Hepatocyte (in vitro differentiated cells): ENCODE measurements around the gene EXOSC2. TPM values are rescaled to one million over a fixed set of nuclear protein-coding genes. Genes with fewer than 3 reads are reported as not detected.
"Not testable (repeated sequence)": the region's sequence is repeated elsewhere in the genome, so short reads cannot be mapped to it uniquely, and the experiment has no call there.

ENCODE experiments used
- DNase-seq: peaks from one replicate; pipeline ENCODE4 v3.0.0-alpha.2; 2016; ENCODE audit warnings: low spot score
- H2AFZ ChIP-seq: fragments of 200-600 bp; sonication (generic); 2 replicates; pipeline ENCODE4 v1.6.0; 2016; ENCODE audit warnings: antibody characterized with exemption, mild to moderate bottlenecking
- H3K27ac ChIP-seq: fragments of 200-600 bp; sonication (generic); 2 replicates; pipeline ENCODE4 v1.5.1; 2016; ENCODE audit warnings: mild to moderate bottlenecking
- H3K27me3 ChIP-seq: fragments of 200-600 bp; sonication (generic); 2 replicates; pipeline ENCODE4 v1.6.1; 2016
- H3K36me3 ChIP-seq: fragments of 200-600 bp; sonication (generic); replicated peaks from 2 replicates; pipeline ENCODE4 v1.5.1; 2016; ENCODE audit warnings: low read depth; ENCODE audit not compliant: insufficient read depth
- H3K4me1 ChIP-seq: fragments of 200-600 bp; sonication (generic); 2 replicates; pipeline ENCODE4 v1.5.1; 2016; ENCODE audit warnings: mild to moderate bottlenecking, moderate library complexity; ENCODE audit not compliant: insufficient read depth
- H3K4me2 ChIP-seq: fragments of 200-600 bp; sonication (generic); 2 replicates; pipeline ENCODE4 v1.6.0; 2016
- H3K4me3 ChIP-seq: fragments of 200-600 bp; sonication (generic); 2 replicates; pipeline ENCODE4 v1.5.1; 2016; ENCODE audit warnings: mild to moderate bottlenecking
- H3K79me2 ChIP-seq: fragments of 200-600 bp; sonication (generic); 2 replicates; pipeline ENCODE4 v1.6.0; 2017; ENCODE audit warnings: mild to moderate bottlenecking
- H3K9me2 ChIP-seq: fragments of 200-600 bp; sonication (generic); replicated peaks from 2 replicates; pipeline ENCODE4 v1.6.0; 2017; ENCODE audit warnings: mild to moderate bottlenecking; ENCODE audit not compliant: insufficient read depth
- H3K9me3 ChIP-seq: fragments of 200-600 bp; sonication (generic); 2 replicates; pipeline ENCODE4 v1.5.1; 2016; ENCODE audit warnings: low read depth, mild to moderate bottlenecking
- H4K20me1 ChIP-seq: fragments of 200-600 bp; sonication (generic); 2 replicates; pipeline ENCODE4 v1.6.0; 2016; ENCODE audit warnings: mild to moderate bottlenecking; ENCODE audit not compliant: insufficient read depth, poor library complexity, severe bottlenecking
- EZH2 ChIP-seq: fragments of 200-600 bp; sonication (generic); IDR thresholded peaks from 2 replicates; pipeline ENCODE4 v1.6.1; 2016; ENCODE audit warnings: antibody characterized with exemption, mild to moderate bottlenecking, borderline replicate concordance
- EZH2phosphoT487 ChIP-seq: fragments of 200-600 bp; sonication (generic); IDR thresholded peaks from one replicate; pipeline ENCODE4 v1.6.1; 2018; ENCODE audit warnings: antibody characterized with exemption, mild to moderate bottlenecking, low read depth, moderate library complexity; ENCODE audit not compliant: unreplicated experiment, severe bottlenecking
- WGBS: methylation state at CpG from one replicate; pipeline ENCODE4 v1.1.6; 2016; ENCODE audit warnings: low lambda C conversion rate; ENCODE audit errors: missing lambda C conversion rate; 5-methylcytosine and 5-hydroxymethylcytosine counted together
- polyA plus RNA-seq: library from polyadenylated mRNA; unstranded; fragments of >200 nt; fragmentation: Nextera tagmentation; extraction: Ambion mirVana; gene quantifications from 2 replicates; pipeline ENCODE4 v1.2.1, GENCODE V29; 2016
- total RNA-seq: library from RNA; depleted of rRNA; stranded (reverse); fragments of >200 nt; gene quantifications from 2 replicates; pipeline ENCODE4 v1.2.3, GENCODE V29; 2014
- TF ChIP-seq, protein P1 (sequence below): fragments of 200-600 bp; sonication (generic); IDR thresholded peaks from 2 replicates; pipeline ENCODE4 v1.5.1; 2016; ENCODE audit warnings: antibody characterized with exemption, mild to moderate bottlenecking; ENCODE audit not compliant: poor library complexity

EXOSC2 gene
- total and polyA plus RNA-seq, 2 experiments from 2014 or later = 13.0 to 24.3 TPM

DNA sequence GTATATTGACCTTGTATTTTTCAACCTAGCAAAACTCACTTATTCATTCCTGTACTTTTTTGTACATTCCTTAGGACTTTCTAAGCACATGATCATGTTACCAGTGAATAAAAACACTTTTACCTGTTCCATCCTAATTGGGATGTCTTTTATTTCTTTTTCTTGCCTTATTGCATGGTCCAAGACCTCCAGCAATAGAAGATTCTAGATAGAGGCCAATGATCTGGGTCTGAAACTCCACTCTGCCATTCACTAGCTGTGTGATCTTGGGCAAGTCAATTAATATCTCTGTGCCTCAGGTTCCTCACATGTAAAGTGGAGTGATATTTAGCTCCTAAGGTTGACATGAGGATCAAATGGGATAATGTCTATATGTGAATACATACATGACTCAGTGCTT lies 8.5 kb upstream of the EXOSC2 start:
- Histone ChIP-seq H3K9me2 (no peaks in the 10 kb centered on the region), H3K36me3 (no peaks in the 10 kb centered on the region), H4K20me1 (no peaks in the 10 kb centered on the region), H3K79me2 (no peaks in the 10 kb centered on the region), H3K4me1 (no peaks in the 10 kb centered on the region), H3K4me2 (no peak overlapping the region), H3K27me3 (peaks cover 4% of the 10 kb centered on the region), H3K27ac (no peak overlapping the region), H3K9me3 (no peaks in the 10 kb centered on the region), H2AFZ (no peak overlapping the region), H3K4me3 (no peak overlapping the region)
- no peak for DNase-seq
- TF ChIP-seq, protein P1, sequence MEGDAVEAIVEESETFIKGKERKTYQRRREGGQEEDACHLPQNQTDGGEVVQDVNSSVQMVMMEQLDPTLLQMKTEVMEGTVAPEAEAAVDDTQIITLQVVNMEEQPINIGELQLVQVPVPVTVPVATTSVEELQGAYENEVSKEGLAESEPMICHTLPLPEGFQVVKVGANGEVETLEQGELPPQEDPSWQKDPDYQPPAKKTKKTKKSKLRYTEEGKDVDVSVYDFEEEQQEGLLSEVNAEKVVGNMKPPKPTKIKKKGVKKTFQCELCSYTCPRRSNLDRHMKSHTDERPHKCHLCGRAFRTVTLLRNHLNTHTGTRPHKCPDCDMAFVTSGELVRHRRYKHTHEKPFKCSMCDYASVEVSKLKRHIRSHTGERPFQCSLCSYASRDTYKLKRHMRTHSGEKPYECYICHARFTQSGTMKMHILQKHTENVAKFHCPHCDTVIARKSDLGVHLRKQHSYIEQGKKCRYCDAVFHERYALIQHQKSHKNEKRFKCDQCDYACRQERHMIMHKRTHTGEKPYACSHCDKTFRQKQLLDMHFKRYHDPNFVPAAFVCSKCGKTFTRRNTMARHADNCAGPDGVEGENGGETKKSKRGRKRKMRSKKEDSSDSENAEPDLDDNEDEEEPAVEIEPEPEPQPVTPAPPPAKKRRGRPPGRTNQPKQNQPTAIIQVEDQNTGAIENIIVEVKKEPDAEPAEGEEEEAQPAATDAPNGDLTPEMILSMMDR = no peak
- TF ChIP-seq EZH2phosphoT487 (no peak), EZH2 (no peak)

DNA sequence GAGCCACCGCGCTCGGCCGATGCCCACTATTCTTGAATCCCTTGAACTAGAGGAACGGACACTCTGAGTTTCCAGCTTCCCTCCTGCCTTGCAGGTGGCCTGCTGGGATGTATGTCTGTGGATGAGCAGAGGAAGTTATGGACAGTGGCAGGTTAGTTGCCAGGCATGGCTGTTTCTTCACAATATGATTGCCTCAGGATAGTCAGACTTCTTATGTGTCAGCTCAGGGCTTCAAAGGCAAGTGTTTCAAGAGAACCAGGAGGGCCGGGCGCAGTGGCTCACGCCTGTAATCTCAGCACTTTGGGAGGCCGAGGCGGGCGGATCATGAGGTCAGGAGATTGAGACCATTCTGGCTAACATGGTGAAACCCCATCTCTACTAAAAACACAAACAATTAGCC lies 7.6 kb upstream of the EXOSC2 start:
- H3K9me2 ChIP-seq = not testable (repeated sequence)

DNA sequence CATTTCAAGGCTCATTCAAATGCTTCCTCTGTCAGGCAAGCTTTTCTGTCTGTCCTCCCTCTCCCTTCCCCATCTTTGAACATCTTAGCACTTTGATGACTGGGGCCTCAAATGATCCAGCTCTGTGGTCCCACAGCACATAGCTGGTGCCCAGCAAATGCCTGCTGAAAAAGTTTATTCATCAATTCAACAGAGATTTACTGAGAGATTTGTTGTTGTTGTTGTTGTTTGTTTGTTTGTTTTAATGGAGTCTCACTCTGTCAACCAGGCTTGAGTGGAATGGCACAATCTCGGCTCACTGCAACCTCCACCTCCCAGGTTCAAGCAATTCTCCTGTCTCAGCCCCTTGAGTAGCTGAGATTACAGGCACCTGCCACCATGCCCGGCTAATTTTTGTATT lies 6.0 kb upstream of the EXOSC2 start:
- Histone ChIP-seq H4K20me1 (no peaks in the 10 kb centered on the region), H3K27ac (no peak overlapping the region), H3K4me1 (no peaks in the 10 kb centered on the region), H2AFZ (no peak overlapping the region), H3K9me3 (no peaks in the 10 kb centered on the region), H3K4me3 (no peak overlapping the region), H3K36me3 (no peaks in the 10 kb centered on the region), H3K27me3 (no peaks in the 10 kb centered on the region), H3K4me2 (no peak overlapping the region), H3K79me2 (no peaks in the 10 kb centered on the region), H3K9me2 (no peaks in the 10 kb centered on the region)
- 88% methylated on average over 2 of the region's 2 CpGs for WGBS
- no peak for DNase-seq
- TF ChIP-seq EZH2 = no peak
- TF ChIP-seq, protein P1 = no peak
- TF ChIP-seq EZH2phosphoT487 = no peak

More for the DNA sequence above, 7.6 kb upstream of the EXOSC2 start:
- not testable (repeated sequence) for H3K4me3 ChIP-seq, H3K27ac ChIP-seq, H3K27me3 ChIP-seq, H3K36me3 ChIP-seq, H2AFZ ChIP-seq, H4K20me1 ChIP-seq, H3K9me3 ChIP-seq, DNase-seq, H3K4me1 ChIP-seq, H3K79me2 ChIP-seq, H3K4me2 ChIP-seq
- 96% methylated on average over 11 of the region's 11 CpGs for WGBS

DNA sequence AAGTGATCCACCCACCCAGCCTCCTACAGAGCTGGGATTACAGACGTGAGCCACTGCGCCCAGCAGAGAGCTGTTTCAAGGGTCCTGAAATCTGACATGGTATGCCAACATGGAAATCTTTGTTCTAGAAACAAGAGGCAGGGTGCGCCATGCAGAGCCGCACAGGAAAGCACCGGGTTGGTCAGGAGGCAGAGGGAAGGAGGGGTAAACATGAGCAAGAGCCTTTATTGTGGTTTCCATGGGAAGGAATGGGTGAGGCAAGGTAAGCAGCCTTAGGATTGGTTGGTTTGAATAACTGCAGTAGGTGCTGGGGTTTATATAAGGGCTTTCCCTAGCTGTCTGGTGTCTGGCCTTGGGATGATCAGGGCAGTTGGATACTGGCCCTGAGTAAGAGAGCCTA lies 5.5 kb upstream of the EXOSC2 start:
- DNase-seq = no peak
- no peaks in the 10 kb centered on the region for H3K36me3 ChIP-seq
- H2AFZ ChIP-seq = no peak overlapping the region
- TF ChIP-seq EZH2 = no peak
- TF ChIP-seq, protein P1 = no peak
- no peak for TF ChIP-seq EZH2phosphoT487
- H3K27ac ChIP-seq = no peak overlapping the region
- peaks cover 4% of the 10 kb centered on the region for H3K4me1 ChIP-seq
- no peaks in the 10 kb centered on the region for H4K20me1 ChIP-seq
- WGBS = 86% methylated on average over 5 of the region's 5 CpGs
- H3K9me3 ChIP-seq = no peaks in the 10 kb centered on the region
- H3K27me3 ChIP-seq = no peaks in the 10 kb centered on the region
- H3K9me2 ChIP-seq = no peaks in the 10 kb centered on the region
- no peak overlapping the region for H3K4me3 ChIP-seq
- H3K4me2 ChIP-seq = no peak overlapping the region
- no peaks in the 10 kb centered on the region for H3K79me2 ChIP-seq
